PFSK-1 (cell line): Measurements from ENCODE around the gene TMEM156.

Experiments used
- FOXP2 ChIP-seq: optimal IDR thresholded peaks from 2 replicates; pipeline ENCODE3; 2011; ENCODE audit warnings: borderline replicate concordance, control low read depth, inconsistent platforms; ENCODE audit not compliant: insufficient read depth; ENCODE audit errors: extremely low read length, extremely low read depth
- POLR2AphosphoS5 ChIP-seq: IDR thresholded peaks from 2 replicates; pipeline ENCODE4 v1.6.1; 2012; ENCODE audit warnings: low read depth, mild to moderate bottlenecking, control low read depth, low read length, moderate library complexity
- SIN3A ChIP-seq: IDR thresholded peaks from 2 replicates; pipeline ENCODE4 v1.6.1; 2012; ENCODE audit warnings: mild to moderate bottlenecking, low read length, moderate library complexity, borderline replicate concordance; ENCODE audit not compliant: insufficient read depth
- TAF1 ChIP-seq: IDR thresholded peaks from 2 replicates; pipeline ENCODE4 v1.6.1; 2012; ENCODE audit warnings: low read length, control low read depth, borderline replicate concordance; ENCODE audit not compliant: insufficient read depth
- TF ChIP-seq, protein P1 (sequence below), 2 experiments: IDR thresholded peaks; 2 replicates each; pipeline versions ENCODE4 v1.6.1 to v1.8.0; 2011 to 2012; ENCODE audit warnings: low read depth in 2 of 2, low read length in 2 of 2, control low read depth in 1 of 2, inconsistent platforms in 1 of 2, mild to moderate bottlenecking in 1 of 2, moderate library complexity in 1 of 2; ENCODE audit not compliant: insufficient read depth in 1 of 2

The TMEM156 gene

DNA sequence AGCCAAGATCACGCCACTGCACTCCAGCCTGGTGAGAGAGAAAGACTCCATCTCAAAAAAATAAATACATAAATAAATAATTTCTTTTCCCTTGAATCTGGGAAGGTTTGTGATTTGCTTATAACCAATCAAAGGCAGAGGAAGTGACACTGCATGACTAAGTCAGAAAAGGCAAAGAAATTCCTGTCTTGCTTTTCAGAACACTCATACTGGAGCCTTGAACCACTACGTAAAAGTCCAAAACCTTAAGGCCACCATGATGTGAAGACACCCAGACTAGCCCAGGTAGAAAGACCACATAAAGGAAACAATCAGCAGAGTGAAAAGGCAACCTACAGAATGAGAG, 36.6 kb downstream of the TMEM156 start:
- TF ChIP-seq TAF1 (no peak), FOXP2 (no peak), POLR2AphosphoS5 (no peak), SIN3A (no peak)
- TF ChIP-seq, protein P1, sequence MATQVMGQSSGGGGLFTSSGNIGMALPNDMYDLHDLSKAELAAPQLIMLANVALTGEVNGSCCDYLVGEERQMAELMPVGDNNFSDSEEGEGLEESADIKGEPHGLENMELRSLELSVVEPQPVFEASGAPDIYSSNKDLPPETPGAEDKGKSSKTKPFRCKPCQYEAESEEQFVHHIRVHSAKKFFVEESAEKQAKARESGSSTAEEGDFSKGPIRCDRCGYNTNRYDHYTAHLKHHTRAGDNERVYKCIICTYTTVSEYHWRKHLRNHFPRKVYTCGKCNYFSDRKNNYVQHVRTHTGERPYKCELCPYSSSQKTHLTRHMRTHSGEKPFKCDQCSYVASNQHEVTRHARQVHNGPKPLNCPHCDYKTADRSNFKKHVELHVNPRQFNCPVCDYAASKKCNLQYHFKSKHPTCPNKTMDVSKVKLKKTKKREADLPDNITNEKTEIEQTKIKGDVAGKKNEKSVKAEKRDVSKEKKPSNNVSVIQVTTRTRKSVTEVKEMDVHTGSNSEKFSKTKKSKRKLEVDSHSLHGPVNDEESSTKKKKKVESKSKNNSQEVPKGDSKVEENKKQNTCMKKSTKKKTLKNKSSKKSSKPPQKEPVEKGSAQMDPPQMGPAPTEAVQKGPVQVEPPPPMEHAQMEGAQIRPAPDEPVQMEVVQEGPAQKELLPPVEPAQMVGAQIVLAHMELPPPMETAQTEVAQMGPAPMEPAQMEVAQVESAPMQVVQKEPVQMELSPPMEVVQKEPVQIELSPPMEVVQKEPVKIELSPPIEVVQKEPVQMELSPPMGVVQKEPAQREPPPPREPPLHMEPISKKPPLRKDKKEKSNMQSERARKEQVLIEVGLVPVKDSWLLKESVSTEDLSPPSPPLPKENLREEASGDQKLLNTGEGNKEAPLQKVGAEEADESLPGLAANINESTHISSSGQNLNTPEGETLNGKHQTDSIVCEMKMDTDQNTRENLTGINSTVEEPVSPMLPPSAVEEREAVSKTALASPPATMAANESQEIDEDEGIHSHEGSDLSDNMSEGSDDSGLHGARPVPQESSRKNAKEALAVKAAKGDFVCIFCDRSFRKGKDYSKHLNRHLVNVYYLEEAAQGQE (IDR thresholded peaks at IDR 0.05; ENCODE audit: insufficient read depth in 1 of 2, low read depth in 2 of 2, low read length in 2 of 2), result no peak

DNA sequence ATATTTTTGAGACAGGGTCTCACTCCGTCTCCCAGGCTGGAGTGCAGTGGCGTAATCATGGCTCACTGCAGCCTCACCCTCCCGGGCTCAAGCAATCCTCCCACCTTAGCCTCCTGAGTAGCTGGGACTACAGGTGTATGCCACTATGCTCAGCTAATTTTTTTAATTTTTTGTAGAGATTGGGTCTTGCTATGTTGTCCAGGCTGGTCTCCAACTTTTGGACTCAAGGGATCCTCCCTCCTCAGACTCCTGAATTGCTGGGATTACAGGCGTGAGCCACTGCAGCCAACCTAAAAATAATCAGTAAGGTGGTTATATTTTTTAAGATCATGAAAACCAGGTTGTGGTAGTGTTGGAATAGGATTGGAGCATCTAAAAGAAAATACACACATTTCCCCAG, 38.1 kb downstream of the TMEM156 start:
- TF ChIP-seq, protein P1 (IDR thresholded peaks at IDR 0.05; ENCODE audit: insufficient read depth in 1 of 2, low read depth in 2 of 2, low read length in 2 of 2), result no peak
- TF ChIP-seq TAF1 (no peak), SIN3A (no peak), FOXP2 (no peak), POLR2AphosphoS5 (no peak)

DNA sequence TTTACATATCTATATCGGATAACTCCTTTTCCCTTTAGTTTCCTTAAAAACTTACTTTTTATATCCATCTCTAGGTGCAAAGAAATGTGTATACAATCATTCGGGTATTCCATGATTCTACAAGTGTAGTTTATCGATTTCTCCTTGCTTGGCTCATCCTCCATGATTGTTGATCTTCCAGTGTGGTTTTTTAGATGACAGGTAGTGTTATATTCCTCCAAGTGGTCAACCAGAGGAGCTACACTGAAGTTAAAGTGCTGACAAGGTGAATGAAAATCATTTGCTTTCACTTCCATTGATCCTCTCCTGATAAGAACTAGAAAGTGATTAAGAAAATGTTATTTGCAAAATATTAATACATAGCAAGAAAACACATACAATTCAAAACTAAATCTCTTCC, 38.5 kb downstream of the TMEM156 start:
- TF ChIP-seq, protein P1 (IDR thresholded peaks at IDR 0.05; ENCODE audit: insufficient read depth in 1 of 2, low read depth in 2 of 2, low read length in 2 of 2), result no peak
- TF ChIP-seq SIN3A (no peak), TAF1 (no peak), POLR2AphosphoS5 (no peak), FOXP2 (no peak)

DNA sequence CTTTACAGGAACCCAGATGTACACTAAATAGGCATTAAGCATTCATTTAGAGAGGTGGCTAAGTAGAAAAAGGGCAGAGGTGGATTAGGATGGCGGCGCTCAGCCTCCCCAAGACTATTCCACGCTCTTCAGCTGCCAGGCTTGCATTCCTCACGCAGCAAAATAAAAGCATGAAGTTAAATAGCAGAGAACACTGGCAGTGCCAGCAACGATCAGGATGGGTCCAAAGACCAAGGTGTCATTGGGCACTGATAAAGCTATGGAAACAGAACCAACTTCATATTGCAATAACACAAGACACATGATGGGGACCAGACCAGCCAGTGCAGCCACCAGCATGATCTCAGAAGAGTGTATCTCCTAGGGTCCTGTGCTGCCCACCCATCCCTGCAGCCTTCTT, 42.0 kb downstream of the TMEM156 start:
- TF ChIP-seq, protein P1 (IDR thresholded peaks at IDR 0.05; ENCODE audit: insufficient read depth in 1 of 2, low read depth in 2 of 2, low read length in 2 of 2), result no peak
- TF ChIP-seq POLR2AphosphoS5, result no peak
- no peak for TF ChIP-seq TAF1
- no peak for TF ChIP-seq FOXP2
- TF ChIP-seq SIN3A, result no peak

DNA sequence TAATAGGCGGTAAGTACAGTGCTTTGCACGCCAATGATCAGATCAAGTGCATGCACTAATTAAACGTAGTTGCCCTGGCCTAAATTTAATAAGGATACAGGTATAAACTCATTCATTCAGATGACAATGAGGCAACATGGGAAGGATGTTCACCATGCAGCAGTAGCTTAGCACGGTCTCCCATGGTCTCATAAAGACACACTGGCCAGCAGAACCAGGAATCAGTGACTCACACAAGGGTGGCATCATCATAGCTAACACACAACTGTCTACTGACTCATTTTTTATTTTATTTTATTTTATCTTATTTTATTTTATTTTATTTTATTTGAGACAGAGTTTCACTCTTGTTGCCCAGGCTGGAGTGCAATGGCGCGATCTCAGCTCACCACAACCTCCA, 42.7 kb downstream of the TMEM156 start:
- TF ChIP-seq POLR2AphosphoS5 (no peak), TAF1 (no peak), FOXP2 (no peak), SIN3A (no peak)
- TF ChIP-seq, protein P1 (IDR thresholded peaks at IDR 0.05; ENCODE audit: insufficient read depth in 1 of 2, low read depth in 2 of 2, low read length in 2 of 2), result no peak
